Measurements from ENCODE around the gene ZNF598.

Gene ZNF598

GRCh38 chr16:1993731-1994131 is 15.9 kb downstream of the ZNF598 start:
- Histone ChIP-seq H3K4me3 (ENCODE audit: low read length) (no peak overlapping the region), H3K36me3 (ENCODE audit: insufficient read depth, low read length) (peaks cover 20% of the 10 kb centered on the region), H3K9ac (ENCODE audit: low read depth, low read length) (no peak overlapping the region), H3K9me3 (ENCODE audit: insufficient read depth, low read depth, low read length) (no peaks in the 10 kb centered on the region), H3K4me1 (ENCODE audit: insufficient read depth, low read length) (peaks cover 4% of the 10 kb centered on the region; the same call in 1 of the 2 replicates), H3K27me3 (ENCODE audit: insufficient read depth, low read length) (peaks cover 32% of the 10 kb centered on the region), H3K27ac (ENCODE audit: low read depth, low read length) (no peak overlapping the region)
- 75% methylated on average over 2 of the region's 2 CpGs for WGBS

GRCh38 chr16:1992704-1993317 is 16.8 kb downstream of the ZNF598 start:
- H3K27ac ChIP-seq (ENCODE audit: low read depth, low read length), result peak overlapping the region; percentile 41; the same call in 1 of the 2 replicates
- H3K9me3 ChIP-seq (ENCODE audit: insufficient read depth, low read depth, low read length), result no peaks in the 10 kb centered on the region
- H3K9ac ChIP-seq (ENCODE audit: low read depth, low read length), result peak overlapping the region; percentile 80
- peaks cover 39% of the 10 kb centered on the region for H3K27me3 ChIP-seq (ENCODE audit: insufficient read depth, low read length)
- H3K36me3 ChIP-seq (ENCODE audit: insufficient read depth, low read length), result peaks cover 11% of the 10 kb centered on the region
- peaks cover 4% of the 10 kb centered on the region; the same call in 1 of the 2 replicates for H3K4me1 ChIP-seq (ENCODE audit: insufficient read depth, low read length)
- WGBS, result 77% methylated on average over 50 of the region's 50 CpGs
- H3K4me3 ChIP-seq (ENCODE audit: low read length), result peak overlapping the region; percentile 61

GRCh38 chr16:1991948-1992703 is 17.5 kb downstream of the ZNF598 start:
- H3K4me3 ChIP-seq (ENCODE audit: low read length), result peak overlapping the region; percentile 61
- no peaks in the 10 kb centered on the region for H3K9me3 ChIP-seq (ENCODE audit: insufficient read depth, low read depth, low read length)
- WGBS, result 12% methylated on average over 89 of the region's 96 CpGs
- peak overlapping the region; percentile 80 for H3K9ac ChIP-seq (ENCODE audit: low read depth, low read length)
- H3K27me3 ChIP-seq (ENCODE audit: insufficient read depth, low read length), result peaks cover 39% of the 10 kb centered on the region
- H3K36me3 ChIP-seq (ENCODE audit: insufficient read depth, low read length), result peaks cover 4% of the 10 kb centered on the region
- peaks cover 4% of the 10 kb centered on the region; the same call in 1 of the 2 replicates for H3K4me1 ChIP-seq (ENCODE audit: insufficient read depth, low read length)
- peak overlapping the region; percentile 41; the same call in 1 of the 2 replicates for H3K27ac ChIP-seq (ENCODE audit: low read depth, low read length)

GRCh38 chr16:1991588-1991947 is 18.1 kb downstream of the ZNF598 start:
- WGBS, result 17% methylated on average over 22 of the region's 22 CpGs
- H3K9me3 ChIP-seq (ENCODE audit: insufficient read depth, low read depth, low read length), result no peaks in the 10 kb centered on the region
- peaks cover 2% of the 10 kb centered on the region; the same call in 1 of the 2 replicates for H3K36me3 ChIP-seq (ENCODE audit: insufficient read depth, low read length)
- no peak overlapping the region for H3K9ac ChIP-seq (ENCODE audit: low read depth, low read length)
- peaks cover 39% of the 10 kb centered on the region for H3K27me3 ChIP-seq (ENCODE audit: insufficient read depth, low read length)
- H3K4me3 ChIP-seq (ENCODE audit: low read length), result peak overlapping the region; percentile 56
- H3K4me1 ChIP-seq (ENCODE audit: insufficient read depth, low read length), result peaks cover 4% of the 10 kb centered on the region; the same call in 1 of the 2 replicates
- no peak overlapping the region for H3K27ac ChIP-seq (ENCODE audit: low read depth, low read length)

GRCh38 chr16:1991135-1991551 is 18.5 kb downstream of the ZNF598 start:
- H3K4me3 ChIP-seq (ENCODE audit: low read length), result peak overlapping the region; percentile 73
- H3K27ac ChIP-seq (ENCODE audit: low read depth, low read length), result no peak overlapping the region
- H3K36me3 ChIP-seq (ENCODE audit: insufficient read depth, low read length), result peaks cover 6% of the 10 kb centered on the region
- no peak overlapping the region for H3K9ac ChIP-seq (ENCODE audit: low read depth, low read length)
- peaks cover 39% of the 10 kb centered on the region for H3K27me3 ChIP-seq (ENCODE audit: insufficient read depth, low read length)
- peaks cover 4% of the 10 kb centered on the region; the same call in 1 of the 2 replicates for H3K4me1 ChIP-seq (ENCODE audit: insufficient read depth, low read length)
- no peaks in the 10 kb centered on the region for H3K9me3 ChIP-seq (ENCODE audit: insufficient read depth, low read depth, low read length)
- WGBS, result 9% methylated on average over 18 of the region's 18 CpGs

- H3K4me1 ChIP-seq (ENCODE audit: insufficient read depth, low read length), result peaks cover 4% of the 10 kb centered on the region; the same call in 1 of the 2 replicates
- H3K27me3 ChIP-seq (ENCODE audit: insufficient read depth, low read length), result peaks cover 39% of the 10 kb centered on the region
- 1% methylated on average over 45 of the region's 50 CpGs for WGBS
- no peaks in the 10 kb centered on the region for H3K9me3 ChIP-seq (ENCODE audit: insufficient read depth, low read depth, low read length)
- H3K9ac ChIP-seq (ENCODE audit: low read depth, low read length), result peak overlapping the region; percentile 58
- H3K4me3 ChIP-seq (ENCODE audit: low read length), result peak overlapping the region; percentile 73
- peak overlapping the region; percentile 48; the same call in 1 of the 2 replicates for H3K27ac ChIP-seq (ENCODE audit: low read depth, low read length)
- H3K36me3 ChIP-seq (ENCODE audit: insufficient read depth, low read length), result peaks cover 12% of the 10 kb centered on the region
Observed at GRCh38 chr16:1990351-1991134, 19.1 kb downstream of the ZNF598 start.

GRCh38 chr16:1990101-1990350 is 19.6 kb downstream of the ZNF598 start:
- H3K27me3 ChIP-seq (ENCODE audit: insufficient read depth, low read length), result peaks cover 39% of the 10 kb centered on the region
- H3K36me3 ChIP-seq (ENCODE audit: insufficient read depth, low read length), result peaks cover 13% of the 10 kb centered on the region
- H3K9ac ChIP-seq (ENCODE audit: low read depth, low read length), result no peak overlapping the region
- H3K27ac ChIP-seq (ENCODE audit: low read depth, low read length), result no peak overlapping the region
- H3K4me1 ChIP-seq (ENCODE audit: insufficient read depth, low read length), result peaks cover 4% of the 10 kb centered on the region; the same call in 1 of the 2 replicates
- WGBS, result 1% methylated on average over 19 of the region's 25 CpGs
- no peaks in the 10 kb centered on the region for H3K9me3 ChIP-seq (ENCODE audit: insufficient read depth, low read depth, low read length)
- H3K4me3 ChIP-seq (ENCODE audit: low read length), result peak overlapping the region; percentile 73

GRCh38 chr16:1989209-1990100 is 20.2 kb downstream of the ZNF598 start, which contains the start of gene SYNGR3:
SYNGR3 (plus strand) TSS chr16:1989970; CDS start chr16:1990103, 133 bp downstream.
- peak within 1 kb of the TSS; percentile 58 for H3K9ac ChIP-seq (ENCODE audit: low read depth, low read length)
- H3K27ac ChIP-seq (ENCODE audit: low read depth, low read length), result peak within 1 kb of the TSS; percentile 48; the same call in 1 of the 2 replicates
- H3K9me3 ChIP-seq (ENCODE audit: insufficient read depth, low read depth, low read length), result no peaks in the 10 kb centered on the region
- H3K4me1 ChIP-seq (ENCODE audit: insufficient read depth, low read length), result peaks cover 4% of the 10 kb centered on the region; the same call in 1 of the 2 replicates
- H3K27me3 ChIP-seq (ENCODE audit: insufficient read depth, low read length), result peaks cover 39% of the 10 kb centered on the region
- H3K4me3 ChIP-seq (ENCODE audit: low read length), result peak within 1 kb of the TSS; percentile 73
- H3K36me3 ChIP-seq (ENCODE audit: insufficient read depth, low read length), result peaks cover 13% of the 10 kb centered on the region
- WGBS, result 7% methylated on average over 65 of the region's 67 CpGs

GRCh38 chr16:1987198-1987597 is 22.4 kb downstream of the ZNF598 start:
- Histone ChIP-seq H3K27me3 (ENCODE audit: insufficient read depth, low read length) (peaks cover 46% of the 10 kb centered on the region), H3K4me3 (ENCODE audit: low read length) (no peak overlapping the region), H3K9me3 (ENCODE audit: insufficient read depth, low read depth, low read length) (no peaks in the 10 kb centered on the region), H3K9ac (ENCODE audit: low read depth, low read length) (no peak overlapping the region), H3K36me3 (ENCODE audit: insufficient read depth, low read length) (peaks cover 13% of the 10 kb centered on the region), H3K27ac (ENCODE audit: low read depth, low read length) (no peak overlapping the region), H3K4me1 (ENCODE audit: insufficient read depth, low read length) (peaks cover 4% of the 10 kb centered on the region; the same call in 1 of the 2 replicates)
- WGBS, result 94% methylated on average over 10 of the region's 10 CpGs

GRCh38 chr16:1985466-1986150 is 24.0 kb downstream of the ZNF598 start:
- Histone ChIP-seq H3K4me1 (ENCODE audit: insufficient read depth, low read length) (peaks cover 9% of the 10 kb centered on the region), H3K9me3 (ENCODE audit: insufficient read depth, low read depth, low read length) (no peaks in the 10 kb centered on the region), H3K27ac (ENCODE audit: low read depth, low read length) (no peak overlapping the region), H3K27me3 (ENCODE audit: insufficient read depth, low read length) (peaks cover 49% of the 10 kb centered on the region), H3K9ac (ENCODE audit: low read depth, low read length) (no peak overlapping the region), H3K4me3 (ENCODE audit: low read length) (peak overlapping the region; percentile 74; the same call in 1 of the 2 replicates), H3K36me3 (ENCODE audit: insufficient read depth, low read length) (peaks cover 13% of the 10 kb centered on the region)
- 94% methylated on average over 14 of the region's 14 CpGs for WGBS

All from HUES64 (cell line).